HepG2 (cell line): ENCODE measurements around the gene FAM174B. TPM values are rescaled to one million over a fixed set of nuclear protein-coding genes. Genes with fewer than 3 reads are reported as not detected.

Experiments
- ATAC-seq: fragments of 200-7000 bp; cut with Tn5 transposase; 3 replicates; pipeline ENCODE4 v1.9.1; 2020; ENCODE audit warnings: mild to moderate bottlenecking, moderate library complexity
- BruUV-seq: library from RNA; stranded (reverse); fragments of 400-500 nt; replicated peaks from 2 replicates; lab custom pipeline; 2021; lab: Mats Ljungman, UMichigan
- CTCF ChIA-PET: fragments of 300-600 bp; formaldehyde crosslinking; extraction: SDS; loops from one replicate; lab custom pipeline; 2021; ENCODE audit warnings: low total read pairs, inconsistent platforms, low intra/inter-chr PET ratio; lab: Yijun Ruan, JAX
- POLR2A ChIA-PET: fragments of 350-600 bp; sonication (Branson Sonifier 250); formaldehyde crosslinking; loops from one replicate; lab custom pipeline; 2020; ENCODE audit warnings: antibody characterized with exemption, inconsistent platforms; lab: Yijun Ruan, JAX
- DNase-seq: peaks from one replicate; pipeline ENCODE4 v3.0.0-alpha.2; 2015; ENCODE audit warnings: low spot score
- FAIRE-seq: peaks from 3 replicates; lab custom pipeline; 2011; peaks lifted over from hg19 to GRCh38; lab: Jason Lieb, UNC
- H2AFZ ChIP-seq: one replicate; pipeline ENCODE4 v1.6.1; 2011; ENCODE audit warnings: low read length, inconsistent platforms
- H3K27ac ChIP-seq: fragments of 300-600 bp; 3 replicates; pipeline ENCODE4 v1.8.0; 2011; ENCODE audit warnings: mixed run types, mild to moderate bottlenecking, mixed read lengths, low read length, inconsistent platforms; ENCODE audit not compliant: insufficient read depth; ENCODE audit errors: extremely low read length
- H3K27me3 ChIP-seq, 2 experiments: fragments of 200-600 bp in 1 of 2; 2 replicates in 1 of 2; 3 replicates in 1 of 2; pipeline versions ENCODE4 v1.6.0 to v1.8.0; 2011; ENCODE audit warnings: low read length in 2 of 2, mild to moderate bottlenecking in 2 of 2, moderate library complexity in 2 of 2, inconsistent platforms in 1 of 2; ENCODE audit not compliant: insufficient read depth in 2 of 2, control insufficient read depth in 1 of 2
- H3K36me3 ChIP-seq, 2 experiments: fragments of 200-600 bp in 1 of 2; replicated peaks in 1 of 2; 2 replicates in 1 of 2; 3 replicates in 1 of 2; pipeline versions ENCODE4 v1.5.1 to v1.8.0; 2011; ENCODE audit warnings: low read length in 2 of 2, inconsistent platforms in 1 of 2; ENCODE audit not compliant: insufficient read depth in 2 of 2, control insufficient read depth in 1 of 2
- H3K4me1 ChIP-seq: 2 replicates; pipeline ENCODE4 v1.5.1; 2012; ENCODE audit warnings: low read length, inconsistent platforms; ENCODE audit not compliant: insufficient read depth
- H3K4me2 ChIP-seq: 2 replicates; pipeline ENCODE4 v1.6.0; 2011; ENCODE audit warnings: low read depth, low read length, inconsistent platforms
- H3K4me3 ChIP-seq, 3 experiments: fragments of 200-600 bp in 1 of 3; sonication (generic), shearing (Covaris generic) in 1 of 3; replicated peaks in 1 of 3; 2 replicates each; pipeline ENCODE4 v1.5.1; 2011 to 2016; ENCODE audit warnings: low read length in 3 of 3, inconsistent platforms in 2 of 3, low read depth in 2 of 3, mild to moderate bottlenecking in 2 of 3, control low read depth in 1 of 3, mixed read lengths in 1 of 3; ENCODE audit not compliant: insufficient read depth in 1 of 3
- H3K79me2 ChIP-seq: one replicate; pipeline ENCODE4 v1.6.1; 2011; ENCODE audit warnings: low read length, inconsistent platforms; ENCODE audit not compliant: insufficient read depth
- H3K9ac ChIP-seq: 2 replicates; pipeline ENCODE4 v1.6.0; 2011; ENCODE audit warnings: mild to moderate bottlenecking, low read depth, low read length, inconsistent platforms; ENCODE audit not compliant: insufficient read depth
- H3K9me3 ChIP-seq: 2 replicates; pipeline ENCODE4 v1.5.1; 2012; ENCODE audit warnings: mild to moderate bottlenecking, low read length
- H4K20me1 ChIP-seq: 2 replicates; pipeline ENCODE4 v1.6.0; 2011; ENCODE audit warnings: inconsistent platforms, mild to moderate bottlenecking, low read length, moderate library complexity; ENCODE audit not compliant: insufficient read depth
- ATAD3A ChIP-seq: sonication (generic); formaldehyde crosslinking; IDR thresholded peaks from 2 replicates; pipeline ENCODE4 v1.4.0; 2020; ENCODE audit warnings: missing genetic modification reagents
- BORCS8-MEF2B ChIP-seq: sonication (generic); formaldehyde crosslinking; IDR thresholded peaks from 2 replicates; pipeline ENCODE4 v1.8.0; 2022; ENCODE audit warnings: mild to moderate bottlenecking, missing genetic modification reagents
- EED ChIP-seq: sonication (generic); formaldehyde crosslinking; IDR thresholded peaks from 2 replicates; pipeline ENCODE4 v1.5.0; 2020; ENCODE audit warnings: mild to moderate bottlenecking, missing genetic modification reagents
- FOSL1 ChIP-seq: sonication (generic); formaldehyde crosslinking; IDR thresholded peaks from 2 replicates; pipeline ENCODE4 v1.9.0; 2021; ENCODE audit warnings: missing genetic modification reagents, borderline replicate concordance
- MYC ChIP-seq: sonication (generic); formaldehyde crosslinking; IDR thresholded peaks from 2 replicates; pipeline ENCODE4 v1.9.0; 2021; ENCODE audit warnings: missing genetic modification reagents, borderline replicate concordance
- MYNN ChIP-seq: sonication (generic); formaldehyde crosslinking; IDR thresholded peaks from 2 replicates; pipeline ENCODE4 v1.4.0; 2020; ENCODE audit warnings: mild to moderate bottlenecking, low read depth, missing genetic modification reagents
- POLR2A ChIP-seq, 2 experiments: IDR thresholded peaks; 2 replicates each; pipeline ENCODE4 v1.6.1; 2011; ENCODE audit warnings: low read depth in 2 of 2, low read length in 2 of 2, mild to moderate bottlenecking in 1 of 2, moderate library complexity in 1 of 2; ENCODE audit not compliant: insufficient read depth in 1 of 2
- THRA ChIP-seq: sonication (generic); formaldehyde crosslinking; IDR thresholded peaks from 2 replicates; pipeline ENCODE4 v1.4.0; 2020; ENCODE audit warnings: missing genetic modification reagents, borderline replicate concordance
- U2AF2 ChIP-seq: fragments of 200-400 bp; formaldehyde crosslinking; IDR thresholded peaks from 2 replicates; pipeline ENCODE4 v1.6.1; 2017; ENCODE audit warnings: low read depth, mild to moderate bottlenecking, low read length
- ZBTB40 ChIP-seq, 2 experiments: fragments of 450-650 bp in 1 of 2; sonication (generic) in 1 of 2; formaldehyde crosslinking in 1 of 2; IDR thresholded peaks; 2 replicates each; pipeline versions ENCODE4 v1.6.1 to v1.8.0; 2016 to 2022; ENCODE audit warnings: antibody characterized with exemption in 1 of 2, mild to moderate bottlenecking in 1 of 2, missing genetic modification reagents in 1 of 2
- ZNF619 ChIP-seq: sonication (generic); formaldehyde crosslinking; IDR thresholded peaks from 2 replicates; pipeline ENCODE4 v1.4.0; 2020; ENCODE audit warnings: mild to moderate bottlenecking, missing genetic modification reagents
- WGBS: methylation state at CpG from one replicate; pipeline ENCODE4 v1.1.6; 2017; ENCODE audit warnings: low lambda C conversion rate; 5-methylcytosine and 5-hydroxymethylcytosine counted together
- in situ Hi-C: cut with HindIII; loops from 2 replicates; pipeline ENCODE4 v1.10.0; 2017; ENCODE audit warnings: low pct_unique_long_range_greater_than_20kb; ENCODE audit not compliant: extremely low pct_ligation_motif_present
- intact Hi-C: fragments of 100-400 bp; cut with micrococcal nuclease; formaldehyde crosslinking; loops from one replicate; pipeline ENCODE4 v1.10.0; 2022; ENCODE audit not compliant: unreplicated experiment
- polyA plus RNA-seq, 8 experiments: library from polyadenylated mRNA; depleted of rRNA in 3 of 8; stranded (reverse) in 7 of 8; unstranded in 1 of 8; fragments of >200 nt; fragmentation: Illumina TruSeq in 4 of 8; extraction: Trizol in 4 of 8; gene quantifications; 2 replicates each; pipeline versions ENCODE4 v1.2.1 to v1.2.3, GENCODE V29; 2011 to 2016; ENCODE audit warnings: low read depth in 4 of 8, missing spikeins in 1 of 8, mixed read lengths in 1 of 8; ENCODE audit not compliant: insufficient read depth in 1 of 8
- total RNA-seq, 5 experiments: library from RNA; depleted of rRNA; stranded (reverse); fragments of >200 nt; fragmentation: Illumina TruSeq; extraction: Trizol; gene quantifications; 2 replicates each; pipeline ENCODE4 v1.2.3, GENCODE V29; 2016; ENCODE audit warnings: low read depth in 1 of 5

Gene FAM174B
- total and polyA plus RNA-seq, 2 of the 13 experiments (the other 11 are each of a cell fraction or from before 2014, with no cell fraction given): 0.90 to 2.1 TPM

GRCh38 chr15:92606126-92606835 lies 49.3 kb downstream of the FAM174B start (continued):
- TF ChIP-seq BORCS8-MEF2B (no peak), ZNF619 (CRISPR knock-in tag) (no peak), MYC (CRISPR knock-in tag) (no peak), THRA (no peak), POLR2A (IDR thresholded peaks at IDR 0.05; ENCODE audit: insufficient read depth in 1 of 2, low read depth in 2 of 2, low read length in 2 of 2) (no peak)
- TF ChIP-seq, all 625 proteins: peak for 0

GRCh38 chr15:92605225-92605944 lies 50.2 kb downstream of the FAM174B start:
- in situ Hi-C loops: no loop called here
- H3K36me3 ChIP-seq: no peaks in the 10 kb centered on the region
- ChIA-PET CTCF (no interaction called here), POLR2A (no interaction called here)
- no peaks in the 10 kb centered on the region for H4K20me1 ChIP-seq
- no peak overlapping the region for H3K4me2 ChIP-seq
- H3K27ac ChIP-seq: no peak overlapping the region
- no peaks in the 10 kb centered on the region for H3K79me2 ChIP-seq
- no TSS peak for BruUV-seq
- 0 out of 5 replicates have a peak, but pooled peaks cover 0 to 3% of the 10 kb centered on the region in 2 experiments for H3K27me3 ChIP-seq
- no peak overlapping the region for H2AFZ ChIP-seq
- DNase-seq (no peak), FAIRE-seq (no peak), ATAC-seq (no peak)
- intact Hi-C loops: no loop called here
- WGBS: 50% methylated on average over 14 of the region's 14 CpGs
- no peak overlapping the region for H3K4me3 ChIP-seq
- H3K4me1 ChIP-seq: 0 out of 2 replicates have a peak, but pooled peaks cover 7% of the 10 kb centered on the region
- H3K9me3 ChIP-seq: no peaks in the 10 kb centered on the region; the same call in 1 of the 2 replicates
- H3K9ac ChIP-seq: no peak overlapping the region
- TF ChIP-seq ATAD3A (CRISPR knock-in tag) (no peak), ZBTB40 (IDR thresholded peaks at IDR 0.05) (no peak), ZBTB40 (CRISPR knock-in tag; IDR thresholded peaks at IDR 0.05) (no peak), U2AF2 (no peak), MYNN (CRISPR knock-in tag) (no peak), EED (CRISPR knock-in tag) (no peak), FOSL1 (CRISPR knock-in tag) (no peak)
